Vagina (tissue), 2 donors: ENCODE results near the gene PMF1.

ENCODE experiments used
- CTCF ChIP-seq, 3 experiments: fragments of 450-650 bp in 2 of 3; fragments of 200-600 bp in 1 of 3; sonication (generic) in 1 of 3; IDR thresholded peaks; one replicate each; pipeline ENCODE4 v1.5.1; 2017 to 2019; ENCODE audit warnings: antibody characterized with exemption in 3 of 3, mild to moderate bottlenecking in 2 of 3, moderate library complexity in 2 of 3
- POLR2A ChIP-seq, 2 donors: fragments of 450-650 bp; IDR thresholded peaks; one replicate each; pipeline ENCODE4 v1.6.1; 2017; ENCODE audit warnings: antibody characterized with exemption in 2 of 2, mild to moderate bottlenecking in 2 of 2, moderate library complexity in 2 of 2
- POLR2AphosphoS5 ChIP-seq, 2 donors: sonication (generic); formaldehyde crosslinking; IDR thresholded peaks; one replicate each; pipeline ENCODE4 v1.9.0; 2017; ENCODE audit warnings: antibody characterized with exemption in 2 of 2, mild to moderate bottlenecking in 2 of 2, low read depth in 1 of 2; ENCODE audit not compliant: insufficient read depth in 1 of 2

GRCh38 chr1:156257711-156258110 is 44.9 kb downstream of the PMF1 start:
- TF ChIP-seq CTCF (IDR thresholded peaks at IDR 0.05) (no peak), POLR2A (IDR thresholded peaks at IDR 0.05) (no peak), POLR2AphosphoS5 (IDR thresholded peaks at IDR 0.05; ENCODE audit: insufficient read depth in 1 of 2, low read depth in 1 of 2) (no peak)
